AG04450 (cell line): ENCODE results near the gene MBTPS2. TPM values are rescaled to one million over a fixed set of nuclear protein-coding genes. Genes with fewer than 3 reads are reported as not detected.

ENCODE experiments used
- CTCF ChIA-PET: fragments of 300-600, 350-600 bp; formaldehyde crosslinking; extraction: SDS; loops from one replicate; lab custom pipeline; 2022; ENCODE audit warnings: antibody characterized with exemption, inconsistent platforms; lab: Charles Lee
- POLR2A ChIA-PET: fragments of 350-600 bp; formaldehyde crosslinking; extraction: SDS; loops from one replicate; lab custom pipeline; 2021; ENCODE audit warnings: antibody characterized with exemption, inconsistent platforms; lab: Yijun Ruan, JAX
- DNase-seq: peaks from one replicate; pipeline ENCODE4 v3.0.0-alpha.2; 2011; ENCODE audit warnings: low read depth, low spot score
- H3K27ac ChIP-seq: one replicate; pipeline ENCODE4 v1.5.1; 2012; ENCODE audit warnings: low read depth, low read length, control low read depth
- H3K27me3 ChIP-seq: one replicate; pipeline ENCODE4 v1.6.0; 2012; ENCODE audit warnings: low read length; ENCODE audit not compliant: control insufficient read depth, insufficient read depth
- H3K4me3 ChIP-seq: 2 replicates; pipeline ENCODE4 v1.5.1; 2011; ENCODE audit warnings: mild to moderate bottlenecking, low read depth, low read length, control low read depth
- H3K9me3 ChIP-seq: 2 replicates; pipeline ENCODE4 v1.5.1; 2012; ENCODE audit warnings: low read length; ENCODE audit not compliant: control insufficient read depth, insufficient read depth
- CTCF ChIP-seq: IDR thresholded peaks from 2 replicates; pipeline ENCODE4 v1.5.1; 2011; ENCODE audit warnings: low read depth, low read length, control low read depth, inconsistent platforms
- polyA minus RNA-seq: library from RNA; depleted of rRNA, polyadenylated mRNA; stranded (reverse); fragments of >200 nt; gene quantifications from 2 replicates; pipeline ENCODE4 v1.2.3, GENCODE V29; 2011; rRNA and poly(A)+ RNA removed
- polyA plus RNA-seq: library from polyadenylated mRNA; depleted of rRNA; stranded (reverse); fragments of >200 nt; gene quantifications from 2 replicates; pipeline ENCODE4 v1.2.3, GENCODE V29; 2011; rRNA removed

Gene MBTPS2
- 24.6 and 31.2 TPM in 2 replicates for polyA plus RNA-seq
- 21.7 and 33.4 TPM in 2 replicates for polyA minus RNA-seq

GRCh38 chrX:21839334-21840192, at the start of gene MBTPS2:
Gene MBTPS2, plus strand, starts transcription at chrX:21839617. Its CDS starts 118 bp downstream, at chrX:21839735.
- TF ChIP-seq CTCF: peak; percentile 15; the same call in 1 of the 2 replicates
- peak; percentile 81 for DNase-seq
- no peaks in the 10 kb centered on the region; the same call in 1 of the 2 replicates for H3K9me3 ChIP-seq
- no peaks in the 10 kb centered on the region for H3K27me3 ChIP-seq
- H3K27ac ChIP-seq: peak within 1 kb of the TSS; percentile 61
- ChIA-PET POLR2A (interaction anchor here (0.7 to 2.0 kb wide), 6 partner anchors 21 to 121 kb away, joined by 3 to 5 read pairs (median 4); no protein-coding TSS in a partner anchor), CTCF (interaction anchor here (0.6 to 2.0 kb wide), 4 partner anchors 54 to 146 kb away, joined by 3 to 11 read pairs (median 4); no protein-coding TSS in a partner anchor)
- H3K4me3 ChIP-seq: peak within 1 kb of the TSS; percentile 74

GRCh38 chrX:21798677-21799219, 40.7 kb upstream of the MBTPS2 start:
- no peak for TF ChIP-seq CTCF
- Histone ChIP-seq H3K27me3 (no peaks in the 10 kb centered on the region), H3K4me3 (no peak overlapping the region), H3K27ac (no peak overlapping the region), H3K9me3 (no peaks in the 10 kb centered on the region)
- DNase-seq: peak; percentile 1
- CTCF ChIA-PET: no interaction called here
- POLR2A ChIA-PET: no interaction called here

GRCh38 chrX:21799767-21800166, 39.6 kb upstream of the MBTPS2 start:
- CTCF ChIA-PET: no interaction called here
- Histone ChIP-seq H3K9me3 (no peaks in the 10 kb centered on the region), H3K27ac (no peak overlapping the region), H3K27me3 (no peaks in the 10 kb centered on the region), H3K4me3 (no peak overlapping the region)
- no peak for DNase-seq
- POLR2A ChIA-PET: no interaction called here
- no peak for TF ChIP-seq CTCF

- Histone ChIP-seq H3K9me3 (no peaks in the 10 kb centered on the region), H3K4me3 (no peak overlapping the region), H3K27ac (no peak overlapping the region), H3K27me3 (no peaks in the 10 kb centered on the region)
- ChIA-PET CTCF (no interaction called here), POLR2A (no interaction called here)
- DNase-seq: no peak
- no peak for TF ChIP-seq CTCF
Observed at GRCh38 chrX:21800344-21800770, 39.1 kb upstream of the MBTPS2 start.
